22Rv1 (cell line): ENCODE measurements around the gene RSRP1.
A peak's percentile ranks its signal among the peaks of the same experiment; 100 is the strongest.

Source experiments
- H3K27ac ChIP-seq: fragments of 450-650 bp; 2 replicates; pipeline ENCODE4 v1.5.1; 2017
- ZFX ChIP-seq: fragments of 450-650 bp; IDR thresholded peaks from 2 replicates; pipeline ENCODE4 v1.6.1; 2017; ENCODE audit warnings: antibody characterized with exemption, borderline replicate concordance
- TF ChIP-seq, protein P1 (sequence below): fragments of 450-650 bp; IDR thresholded peaks from 2 replicates; pipeline ENCODE4 v1.5.1; 2017; ENCODE audit warnings: mild to moderate bottlenecking

The RSRP1 gene

GRCh38 chr1:25247829-25248754 lies 838 bp upstream of the RSRP1 start:
- no peak for TF ChIP-seq ZFX
- TF ChIP-seq, protein P1, sequence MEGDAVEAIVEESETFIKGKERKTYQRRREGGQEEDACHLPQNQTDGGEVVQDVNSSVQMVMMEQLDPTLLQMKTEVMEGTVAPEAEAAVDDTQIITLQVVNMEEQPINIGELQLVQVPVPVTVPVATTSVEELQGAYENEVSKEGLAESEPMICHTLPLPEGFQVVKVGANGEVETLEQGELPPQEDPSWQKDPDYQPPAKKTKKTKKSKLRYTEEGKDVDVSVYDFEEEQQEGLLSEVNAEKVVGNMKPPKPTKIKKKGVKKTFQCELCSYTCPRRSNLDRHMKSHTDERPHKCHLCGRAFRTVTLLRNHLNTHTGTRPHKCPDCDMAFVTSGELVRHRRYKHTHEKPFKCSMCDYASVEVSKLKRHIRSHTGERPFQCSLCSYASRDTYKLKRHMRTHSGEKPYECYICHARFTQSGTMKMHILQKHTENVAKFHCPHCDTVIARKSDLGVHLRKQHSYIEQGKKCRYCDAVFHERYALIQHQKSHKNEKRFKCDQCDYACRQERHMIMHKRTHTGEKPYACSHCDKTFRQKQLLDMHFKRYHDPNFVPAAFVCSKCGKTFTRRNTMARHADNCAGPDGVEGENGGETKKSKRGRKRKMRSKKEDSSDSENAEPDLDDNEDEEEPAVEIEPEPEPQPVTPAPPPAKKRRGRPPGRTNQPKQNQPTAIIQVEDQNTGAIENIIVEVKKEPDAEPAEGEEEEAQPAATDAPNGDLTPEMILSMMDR, result peak; percentile 18; the same call in 1 of the 2 replicates

GRCh38 chr1:25246600-25247023 lies 642 bp downstream of the RSRP1 start:
- TF ChIP-seq ZFX, result no peak
- TF ChIP-seq, protein P1, result peak; percentile 18; the same call in 1 of the 2 replicates
- H3K27ac ChIP-seq, result peak overlapping the region; percentile 97

More at GRCh38 chr1:25247829-25248754, 838 bp upstream of the RSRP1 start:
- peak overlapping the region; percentile 97 for H3K27ac ChIP-seq

DNA sequence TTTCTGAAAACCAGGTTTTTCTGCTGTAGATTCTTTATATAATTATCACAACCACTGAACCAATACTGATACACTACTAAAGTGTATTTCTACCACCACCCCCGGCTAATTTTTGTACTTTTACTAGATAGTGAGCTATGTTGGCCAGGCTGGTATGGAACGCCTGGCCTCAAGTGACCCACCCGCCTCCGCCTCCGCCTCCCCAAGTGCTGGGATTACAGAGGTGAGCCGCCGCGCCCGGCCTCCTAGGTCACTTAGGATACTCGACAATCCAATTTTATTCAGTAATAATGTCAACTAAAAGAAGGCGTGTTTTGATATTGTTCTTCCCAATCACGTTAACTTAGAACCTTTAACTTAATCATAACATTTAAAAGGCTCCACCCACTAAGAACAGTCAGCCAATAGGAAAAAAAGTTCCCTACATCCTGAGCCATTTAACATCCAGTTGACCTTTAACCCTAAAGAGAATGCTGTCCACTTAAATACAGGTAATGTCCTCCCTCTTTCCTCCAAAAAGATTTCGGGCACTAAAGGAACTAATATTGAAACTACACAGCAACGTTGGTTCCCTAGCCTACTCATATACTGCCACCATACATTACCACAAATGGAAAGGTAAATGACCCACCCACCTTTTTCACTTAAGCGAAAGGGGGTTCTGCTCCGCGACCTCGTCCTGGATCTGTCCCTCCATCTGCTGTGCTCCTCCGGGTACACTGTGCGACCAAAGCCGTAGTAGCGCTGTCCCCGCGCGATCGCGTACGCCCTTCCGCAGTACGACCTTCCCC lies 1.2 kb downstream of the RSRP1 start:
- no peak for TF ChIP-seq ZFX
- TF ChIP-seq, protein P1, result no peak
- peak overlapping the region; percentile 97 for H3K27ac ChIP-seq

DNA sequence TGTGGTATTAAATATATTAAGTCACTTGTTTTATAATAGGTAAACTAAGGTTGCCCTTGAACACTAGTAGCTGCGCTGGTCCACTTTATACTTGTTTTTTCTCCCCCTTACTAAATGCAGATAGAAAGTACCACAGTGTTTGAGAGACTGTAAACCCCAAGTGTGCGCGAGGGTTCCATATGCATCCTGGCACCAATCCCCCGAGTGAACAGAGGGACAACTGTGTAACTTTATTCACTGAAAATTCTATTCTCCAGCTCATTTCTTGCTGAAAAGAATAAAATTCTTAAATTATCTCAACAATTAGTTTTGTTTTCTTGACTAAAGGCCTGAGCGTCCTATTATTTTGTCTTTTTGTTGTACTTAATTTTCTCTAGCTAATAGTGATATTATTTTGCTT lies 1.9 kb downstream of the RSRP1 start:
- H3K27ac ChIP-seq, result peak overlapping the region; percentile 97; the same call in 1 of the 2 replicates

DNA sequence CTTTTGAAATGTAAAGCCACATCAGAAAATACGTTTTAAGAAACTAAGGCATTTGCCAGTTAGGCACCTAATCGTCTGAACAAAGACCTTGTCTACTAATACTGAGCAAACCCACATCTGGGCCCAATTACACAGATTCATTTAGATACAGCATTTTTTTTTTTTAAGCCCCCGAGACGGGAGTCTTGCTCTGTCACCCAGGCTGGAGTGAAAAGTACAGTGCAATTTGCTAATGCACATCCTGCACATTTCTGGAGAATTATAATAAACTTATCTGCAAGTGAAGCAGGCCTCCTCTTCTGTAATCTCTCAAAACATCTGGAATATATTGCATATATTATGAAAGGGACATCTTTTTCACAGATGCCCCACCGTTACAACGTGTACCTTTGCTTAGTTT lies 3.3 kb downstream of the RSRP1 start:
- TF ChIP-seq, protein P1, result no peak
- TF ChIP-seq ZFX, result no peak
- no peak overlapping the region for H3K27ac ChIP-seq

More for the DNA sequence above, 1.9 kb downstream of the RSRP1 start:
- no peak for TF ChIP-seq ZFX
- TF ChIP-seq, protein P1, result no peak

DNA sequence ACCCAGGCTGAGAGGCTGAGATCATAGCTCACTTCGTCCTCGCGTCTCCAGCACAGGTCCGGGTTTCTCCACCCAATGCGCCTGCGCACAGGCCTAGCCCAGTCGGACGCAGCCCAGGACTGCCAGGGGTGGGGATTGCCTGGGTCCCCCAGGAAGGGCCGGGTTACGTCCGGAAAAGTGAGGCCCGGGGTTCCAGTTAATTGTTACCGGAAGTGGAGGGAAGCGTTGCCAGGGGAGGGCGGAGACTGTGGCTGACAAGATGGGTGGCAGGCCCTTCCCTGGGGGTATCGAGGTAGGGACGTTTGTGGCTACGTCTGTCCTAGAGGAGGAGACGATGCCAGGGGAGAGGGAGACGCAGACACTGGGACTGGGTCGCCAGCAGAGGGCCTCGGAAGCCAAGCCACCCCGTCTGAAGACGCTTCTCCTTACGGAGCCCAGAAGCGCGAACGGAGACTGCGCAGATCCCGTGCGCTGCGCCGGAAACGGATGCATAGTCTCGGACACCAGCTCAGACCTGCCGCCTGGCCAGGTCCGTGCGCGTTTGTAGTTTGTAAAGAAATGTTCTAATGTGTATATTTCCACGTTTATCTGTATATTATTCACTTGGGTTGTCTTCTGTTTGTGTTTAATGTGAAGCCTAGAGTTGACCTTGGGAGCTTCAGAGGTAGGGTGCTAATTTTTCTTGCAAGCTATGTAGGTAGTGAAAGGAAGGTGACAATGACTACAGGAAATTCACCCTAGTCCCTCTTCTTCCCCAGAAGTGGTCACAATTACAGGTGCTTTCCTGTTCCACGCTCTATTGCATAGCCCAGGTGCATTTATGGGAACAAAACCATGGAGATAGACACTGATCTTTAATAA lies 7.3 kb downstream of the RSRP1 start:
- TF ChIP-seq ZFX, result no peak
- TF ChIP-seq, protein P1, result peak; percentile 82
- peak overlapping the region; percentile 95 for H3K27ac ChIP-seq
